ENCODE data around the gene RAD23A. TPM values are rescaled to one million over a fixed set of nuclear protein-coding genes. Genes with fewer than 3 reads are reported as not detected.

RAD23A gene
- total and polyA plus RNA-seq, 8 donors = 65.3 to 118 (median 75.6) TPM

- ATAC-seq = no peak
- H3K27me3 ChIP-seq = peaks cover 0 to 12% of the 10 kb centered on the region in 2 donors
- no peaks in the 10 kb centered on the region for H3K9me3 ChIP-seq
- TF ChIP-seq, protein P1, sequence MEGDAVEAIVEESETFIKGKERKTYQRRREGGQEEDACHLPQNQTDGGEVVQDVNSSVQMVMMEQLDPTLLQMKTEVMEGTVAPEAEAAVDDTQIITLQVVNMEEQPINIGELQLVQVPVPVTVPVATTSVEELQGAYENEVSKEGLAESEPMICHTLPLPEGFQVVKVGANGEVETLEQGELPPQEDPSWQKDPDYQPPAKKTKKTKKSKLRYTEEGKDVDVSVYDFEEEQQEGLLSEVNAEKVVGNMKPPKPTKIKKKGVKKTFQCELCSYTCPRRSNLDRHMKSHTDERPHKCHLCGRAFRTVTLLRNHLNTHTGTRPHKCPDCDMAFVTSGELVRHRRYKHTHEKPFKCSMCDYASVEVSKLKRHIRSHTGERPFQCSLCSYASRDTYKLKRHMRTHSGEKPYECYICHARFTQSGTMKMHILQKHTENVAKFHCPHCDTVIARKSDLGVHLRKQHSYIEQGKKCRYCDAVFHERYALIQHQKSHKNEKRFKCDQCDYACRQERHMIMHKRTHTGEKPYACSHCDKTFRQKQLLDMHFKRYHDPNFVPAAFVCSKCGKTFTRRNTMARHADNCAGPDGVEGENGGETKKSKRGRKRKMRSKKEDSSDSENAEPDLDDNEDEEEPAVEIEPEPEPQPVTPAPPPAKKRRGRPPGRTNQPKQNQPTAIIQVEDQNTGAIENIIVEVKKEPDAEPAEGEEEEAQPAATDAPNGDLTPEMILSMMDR (IDR thresholded peaks at IDR 0.05) = no peak
- H3K4me1 ChIP-seq = peaks cover 0 to 21% of the 10 kb centered on the region in 2 donors
- intact Hi-C loops (cut with DNase I) = loop anchor here (5.0 to 10.0 kb wide), 2 partner anchors 79 to 112 kb away; no protein-coding TSS in a partner anchor
- H3K4me3 ChIP-seq = peak overlapping the region in 1 of 2 donors; percentile 18
- H3K27ac ChIP-seq = no peak overlapping the region
- DNase-seq = no peak
- H3K36me3 ChIP-seq = no peaks in the 10 kb centered on the region
Observed at GRCh38 chr19:12983091-12983490, 37.4 kb downstream of the RAD23A start.

GRCh38 chr19:12983542-12984142 lies 38.0 kb downstream of the RAD23A start:
- DNase-seq = peak; percentile 72 to 93 (median 81)
- peak; percentile 96 for ATAC-seq
- peaks cover 0 to 12% of the 10 kb centered on the region in 2 donors for H3K27me3 ChIP-seq
- no peaks in the 10 kb centered on the region for H3K36me3 ChIP-seq
- H3K4me1 ChIP-seq = peaks cover 0 to 21% of the 10 kb centered on the region in 2 donors
- no peak overlapping the region for H3K27ac ChIP-seq
- no peaks in the 10 kb centered on the region for H3K9me3 ChIP-seq
- intact Hi-C loops (cut with DNase I) = loop anchor here (5.0 to 10.0 kb wide), 2 partner anchors 79 to 111 kb away; no protein-coding TSS in a partner anchor
- TF ChIP-seq, protein P1 (IDR thresholded peaks at IDR 0.05) = peak; percentile 95 to 98
- H3K4me3 ChIP-seq = peak overlapping the region in 1 of 2 donors; percentile 18

- Histone ChIP-seq H3K27me3 (peaks cover 0 to 12% of the 10 kb centered on the region in 2 donors), H3K36me3 (no peaks in the 10 kb centered on the region), H3K4me1 (peaks cover 0 to 21% of the 10 kb centered on the region in 2 donors), H3K9me3 (no peaks in the 10 kb centered on the region), H3K27ac (no peak overlapping the region), H3K4me3 (no peak overlapping the region)
- TF ChIP-seq, protein P1 (IDR thresholded peaks at IDR 0.05) = no peak
- DNase-seq = no peak
- ATAC-seq = no peak
- intact Hi-C loops (cut with DNase I) = loop anchor here (5.0 to 10.0 kb wide), 2 partner anchors 78 to 111 kb away; no protein-coding TSS in a partner anchor
Observed at GRCh38 chr19:12984143-12984627, 38.5 kb downstream of the RAD23A start.

GRCh38 chr19:12984683-12985048 lies 39.0 kb downstream of the RAD23A start:
- intact Hi-C loops (cut with DNase I) = loop anchor here (5.0 to 10.0 kb wide), 3 partner anchors 78 to 110 kb away; no protein-coding TSS in a partner anchor
- TF ChIP-seq, protein P1 (IDR thresholded peaks at IDR 0.05) = no peak
- Histone ChIP-seq H3K4me3 (no peak overlapping the region), H3K27me3 (peaks cover 0 to 12% of the 10 kb centered on the region in 2 donors), H3K36me3 (no peaks in the 10 kb centered on the region), H3K27ac (no peak overlapping the region), H3K4me1 (peaks cover 0 to 21% of the 10 kb centered on the region in 2 donors), H3K9me3 (no peaks in the 10 kb centered on the region)
- ATAC-seq (no peak), DNase-seq (no peak)

- Histone ChIP-seq H3K9me3 (no peaks in the 10 kb centered on the region), H3K27me3 (peaks cover 0 to 12% of the 10 kb centered on the region in 2 donors), H3K36me3 (no peaks in the 10 kb centered on the region), H3K4me1 (peaks cover 0 to 21% of the 10 kb centered on the region in 2 donors), H3K4me3 (no peak overlapping the region), H3K27ac (no peak overlapping the region)
- ATAC-seq (peak; percentile 50), DNase-seq (no peak)
- intact Hi-C loops (cut with DNase I) = loop anchor here (5.0 to 10.0 kb wide), 2 partner anchors 107 to 110 kb away; no protein-coding TSS in a partner anchor
- TF ChIP-seq, protein P1 (IDR thresholded peaks at IDR 0.05) = no peak
Observed at GRCh38 chr19:12985049-12985776, 39.6 kb downstream of the RAD23A start.

Data from left lung (tissue), 10 donors.